Karpas-422 (cell line): ENCODE measurements around the gene MYO7B. TPM values are rescaled to one million over a fixed set of nuclear protein-coding genes. Genes with fewer than 3 reads are reported as not detected.

ENCODE experiments used
- DNase-seq: peaks from one replicate; pipeline ENCODE4 v3.0.0-alpha.2; 2015
- H2AFZ ChIP-seq: fragments of 200-600 bp; sonication (generic); 2 replicates; pipeline ENCODE4 v1.6.1; 2014; ENCODE audit warnings: antibody characterized with exemption, low read length, mixed read lengths
- H3K27ac ChIP-seq: fragments of 200-600 bp; sonication (generic); 2 replicates; pipeline ENCODE4 v1.5.1; 2014; ENCODE audit warnings: mild to moderate bottlenecking, low read length, moderate library complexity
- H3K27me3 ChIP-seq: fragments of 200-600 bp; sonication (generic); 2 replicates; pipeline ENCODE4 v1.6.1; 2014; ENCODE audit warnings: low read length, mixed read lengths
- H3K36me3 ChIP-seq: fragments of 200-600 bp; sonication (generic); 2 replicates; pipeline ENCODE4 v1.6.1; 2014; ENCODE audit warnings: low read length, mixed read lengths; ENCODE audit not compliant: insufficient read depth
- H3K4me1 ChIP-seq: fragments of 200-600 bp; sonication (generic); 2 replicates; pipeline ENCODE4 v1.6.1; 2014; ENCODE audit warnings: mild to moderate bottlenecking, low read length, mixed read lengths
- H3K4me2 ChIP-seq: fragments of 200-600 bp; sonication (generic); 2 replicates; pipeline ENCODE4 v1.6.1; 2014; ENCODE audit warnings: low read length, low read depth, mild to moderate bottlenecking; ENCODE audit not compliant: poor library complexity, severe bottlenecking
- H3K4me3 ChIP-seq: fragments of 200-600 bp; sonication (generic); 2 replicates; pipeline ENCODE4 v1.5.1; 2014; ENCODE audit warnings: mild to moderate bottlenecking, antibody characterized with exemption, low read length, mixed read lengths
- H3K79me2 ChIP-seq: fragments of 200-600 bp; sonication (generic); 2 replicates; pipeline ENCODE4 v1.6.1; 2014; ENCODE audit warnings: mild to moderate bottlenecking, low read length, mixed read lengths
- H3K9ac ChIP-seq: fragments of 200-600 bp; sonication (generic); 2 replicates; pipeline ENCODE4 v1.6.0; 2014; ENCODE audit warnings: low read length
- H3K9me2 ChIP-seq: fragments of 200-600 bp; sonication (generic), shearing (Covaris generic); replicated peaks from 2 replicates; pipeline ENCODE4 v1.6.0; 2014; ENCODE audit warnings: mild to moderate bottlenecking, low read length, moderate library complexity; ENCODE audit not compliant: insufficient read depth
- H3K9me3 ChIP-seq: fragments of 300-700, 200-600 bp; sonication (generic); 2 replicates; pipeline ENCODE4 v1.6.1; 2014; ENCODE audit warnings: low read length, mixed read lengths
- H4K20me1 ChIP-seq: fragments of 200-600 bp; sonication (generic); 2 replicates; pipeline ENCODE4 v1.6.1; 2014; ENCODE audit warnings: mild to moderate bottlenecking, antibody characterized with exemption, low read length, low read depth; ENCODE audit not compliant: insufficient read depth
- total RNA-seq: library from RNA; depleted of rRNA; stranded (reverse); fragments of >200 nt; shearing (Covaris generic); gene quantifications from 2 replicates; pipeline ENCODE4 v1.2.3, GENCODE V29; 2014; ENCODE audit warnings: low replicate concordance

The MYO7B gene
- total RNA-seq, 1 experiment from 2014 or later: 3.0 TPM

DNA sequence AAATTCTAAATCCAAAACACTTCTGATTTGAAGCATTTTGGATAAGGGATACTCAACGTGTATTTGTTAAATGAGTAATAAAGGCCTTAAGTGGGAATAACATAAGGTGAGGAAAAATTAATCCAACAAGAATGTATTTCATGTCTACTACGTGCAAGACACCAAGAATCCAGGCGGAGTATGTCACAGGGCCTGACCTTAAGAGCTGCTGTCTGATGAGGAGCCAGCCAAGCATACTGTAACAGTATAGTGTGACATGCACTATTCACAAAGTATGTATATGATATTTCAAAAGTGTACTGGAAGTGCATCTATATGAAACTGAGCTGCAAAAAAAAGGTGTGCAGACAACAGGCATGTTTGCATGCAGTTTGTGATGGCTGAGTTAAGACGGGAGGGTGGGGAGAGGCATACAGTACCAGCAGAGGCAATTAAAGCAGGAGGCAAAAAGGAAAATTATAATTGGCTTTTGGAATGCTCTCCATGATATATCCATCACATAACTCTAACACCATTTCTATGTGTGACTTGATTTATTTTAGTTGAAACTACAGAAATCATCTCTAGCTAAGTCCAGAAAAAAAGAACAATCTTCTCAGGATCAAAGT lies 27.4 kb upstream of the MYO7B start:
- Histone ChIP-seq H3K9me3 (no peaks in the 10 kb centered on the region), H2AFZ (no peak overlapping the region), H4K20me1 (peaks cover 39% of the 10 kb centered on the region), H3K4me1 (peaks cover 37% of the 10 kb centered on the region), H3K79me2 (peaks cover 93% of the 10 kb centered on the region), H3K4me3 (no peak overlapping the region), H3K27me3 (no peaks in the 10 kb centered on the region), H3K36me3 (peaks cover 31% of the 10 kb centered on the region), H3K9me2 (no peaks in the 10 kb centered on the region), H3K9ac (no peak overlapping the region), H3K4me2 (peak overlapping the region; percentile 27), H3K27ac (no peak overlapping the region)
- no peak for DNase-seq

DNA sequence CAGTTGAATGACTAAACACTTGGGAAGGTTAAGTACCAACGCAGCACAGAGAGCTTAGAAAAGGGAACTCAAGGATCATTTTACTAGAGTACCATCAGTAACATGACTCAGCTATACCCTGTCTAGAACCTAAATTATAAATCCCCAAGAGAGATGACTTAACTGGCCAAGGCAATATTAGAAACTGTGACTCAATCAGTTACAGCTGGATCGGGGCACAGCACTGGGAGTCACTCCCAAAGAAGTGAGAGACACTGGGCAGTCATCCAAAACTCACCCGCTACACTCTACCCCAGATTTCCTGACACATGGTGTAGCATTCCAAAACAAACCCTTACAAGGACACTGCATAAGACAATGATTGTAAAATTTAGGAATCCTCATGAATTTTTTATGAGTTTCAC lies 26.9 kb upstream of the MYO7B start:
- H4K20me1 ChIP-seq: peaks cover 39% of the 10 kb centered on the region
- H3K9ac ChIP-seq: no peak overlapping the region
- H3K4me1 ChIP-seq: peaks cover 39% of the 10 kb centered on the region
- H3K27me3 ChIP-seq: no peaks in the 10 kb centered on the region
- DNase-seq: peak; percentile 83
- no peaks in the 10 kb centered on the region for H3K9me2 ChIP-seq
- H3K4me3 ChIP-seq: no peak overlapping the region
- H3K9me3 ChIP-seq: no peaks in the 10 kb centered on the region
- peaks cover 28% of the 10 kb centered on the region; the same call in 1 of the 2 replicates for H3K36me3 ChIP-seq
- H3K4me2 ChIP-seq: peak overlapping the region; percentile 27
- H2AFZ ChIP-seq: no peak overlapping the region
- peaks cover 95% of the 10 kb centered on the region for H3K79me2 ChIP-seq
- H3K27ac ChIP-seq: no peak overlapping the region

DNA sequence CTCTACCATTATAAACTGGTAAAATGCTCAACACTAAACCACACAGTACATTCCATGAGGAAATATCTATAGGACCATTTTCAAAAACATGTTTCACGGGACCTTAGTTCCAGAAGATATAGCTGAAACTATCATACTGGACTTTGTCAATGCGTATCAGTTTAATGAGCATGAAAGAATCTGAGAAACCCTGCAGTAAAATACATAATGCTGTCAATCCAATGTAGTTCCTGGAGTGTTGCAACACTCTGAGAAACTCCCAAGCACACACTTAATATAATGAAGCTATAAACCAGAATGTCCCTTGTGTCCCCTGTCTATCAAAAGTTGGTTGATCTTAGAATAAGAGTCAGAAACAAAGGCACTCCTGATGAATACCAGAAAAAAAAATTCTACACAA lies 25.4 kb upstream of the MYO7B start:
- Histone ChIP-seq H3K36me3 (peaks cover 16% of the 10 kb centered on the region; the same call in 1 of the 2 replicates), H3K9me3 (no peaks in the 10 kb centered on the region), H4K20me1 (peaks cover 43% of the 10 kb centered on the region), H3K9me2 (no peaks in the 10 kb centered on the region), H3K4me3 (no peak overlapping the region), H3K4me1 (peaks cover 46% of the 10 kb centered on the region), H3K79me2 (peaks cover 96% of the 10 kb centered on the region), H3K9ac (no peak overlapping the region), H3K27ac (no peak overlapping the region), H3K4me2 (no peak overlapping the region), H3K27me3 (no peaks in the 10 kb centered on the region), H2AFZ (no peak overlapping the region)
- no peak for DNase-seq

DNA sequence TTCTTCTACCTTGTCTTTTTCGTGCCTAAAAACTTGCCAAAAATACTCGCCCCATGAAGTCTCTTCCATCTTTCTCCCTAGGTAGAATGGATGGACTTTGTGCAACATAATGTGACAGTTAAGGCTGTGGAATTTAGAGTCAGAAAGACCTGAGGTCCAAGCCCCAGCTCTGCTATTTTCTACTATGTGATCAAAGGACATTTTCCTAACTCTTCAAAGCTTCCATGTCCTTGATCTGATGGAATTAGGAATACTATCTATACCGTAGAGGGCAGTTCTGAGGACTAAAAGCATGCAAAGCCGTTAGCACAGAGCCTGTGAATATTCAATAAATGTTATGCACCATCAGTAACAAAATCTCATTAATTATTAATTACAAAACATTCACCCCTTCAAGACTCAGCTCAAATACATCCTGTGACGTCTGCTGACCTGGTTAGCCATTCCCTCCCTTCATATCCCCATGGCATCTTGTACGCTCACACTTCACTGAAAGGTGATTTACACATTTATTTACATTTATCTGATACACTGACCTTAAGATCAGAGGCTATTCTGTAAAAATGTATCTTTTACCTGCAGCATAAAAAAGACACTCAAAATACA lies 24.3 kb upstream of the MYO7B start:
- H4K20me1 ChIP-seq: peaks cover 53% of the 10 kb centered on the region
- H3K4me3 ChIP-seq: no peak overlapping the region
- H3K9me2 ChIP-seq: no peaks in the 10 kb centered on the region
- no peak overlapping the region for H2AFZ ChIP-seq
- H3K79me2 ChIP-seq: peaks cover 99% of the 10 kb centered on the region
- no peak overlapping the region for H3K4me2 ChIP-seq
- H3K9ac ChIP-seq: no peak overlapping the region
- no peaks in the 10 kb centered on the region for H3K9me3 ChIP-seq
- H3K27me3 ChIP-seq: no peaks in the 10 kb centered on the region
- peaks cover 52% of the 10 kb centered on the region for H3K4me1 ChIP-seq
- H3K27ac ChIP-seq: no peak overlapping the region
- H3K36me3 ChIP-seq: peaks cover 9% of the 10 kb centered on the region; the same call in 1 of the 2 replicates
- DNase-seq: no peak

GRCh38 chr2:127511917-127512316 lies 23.6 kb upstream of the MYO7B start:
- peaks cover 55% of the 10 kb centered on the region for H4K20me1 ChIP-seq
- H3K27ac ChIP-seq: no peak overlapping the region

DNA sequence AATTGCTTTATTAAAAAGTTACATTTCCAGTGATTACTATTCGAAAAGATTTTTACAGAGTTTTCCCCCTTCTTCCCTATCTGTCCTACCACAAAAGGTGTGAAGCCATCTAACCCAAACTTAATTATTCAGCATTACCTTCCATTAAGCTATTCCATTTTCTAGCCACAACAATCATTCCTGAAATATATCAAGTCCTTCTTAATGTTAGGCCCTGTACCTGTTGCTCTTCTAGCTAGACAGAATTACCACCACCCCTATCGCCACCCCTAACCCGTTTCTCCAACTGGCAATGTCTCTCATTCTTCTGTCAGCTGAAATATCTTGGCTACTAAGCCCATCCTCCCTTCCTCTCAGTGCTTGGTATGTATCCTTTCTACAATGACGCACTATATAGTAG lies 23.1 kb upstream of the MYO7B start:
- Histone ChIP-seq H3K9me2 (no peaks in the 10 kb centered on the region), H4K20me1 (peaks cover 60% of the 10 kb centered on the region), H3K27ac (no peak overlapping the region), H3K27me3 (no peaks in the 10 kb centered on the region), H3K9me3 (no peaks in the 10 kb centered on the region), H3K9ac (no peak overlapping the region), H3K79me2 (peaks cover 100% of the 10 kb centered on the region), H2AFZ (no peak overlapping the region), H3K36me3 (peaks cover 7% of the 10 kb centered on the region; the same call in 1 of the 2 replicates), H3K4me3 (no peak overlapping the region), H3K4me1 (peaks cover 44% of the 10 kb centered on the region), H3K4me2 (no peak overlapping the region)
- no peak for DNase-seq

More at GRCh38 chr2:127511917-127512316, 23.6 kb upstream of the MYO7B start:
- H3K4me1 ChIP-seq: peaks cover 48% of the 10 kb centered on the region
- H3K36me3 ChIP-seq: peaks cover 4% of the 10 kb centered on the region; the same call in 1 of the 2 replicates
- no peak overlapping the region for H3K9ac ChIP-seq
- H3K4me3 ChIP-seq: no peak overlapping the region
- H3K27me3 ChIP-seq: no peaks in the 10 kb centered on the region
- no peak overlapping the region for H2AFZ ChIP-seq
- peaks cover 100% of the 10 kb centered on the region for H3K79me2 ChIP-seq
- DNase-seq: no peak
- H3K9me3 ChIP-seq: no peaks in the 10 kb centered on the region
- H3K9me2 ChIP-seq: no peaks in the 10 kb centered on the region
- no peak overlapping the region for H3K4me2 ChIP-seq

- DNase-seq: no peak
- H3K9ac ChIP-seq: no peak overlapping the region
- H3K4me1 ChIP-seq: peaks cover 27% of the 10 kb centered on the region
- peaks cover 100% of the 10 kb centered on the region for H3K79me2 ChIP-seq
- peaks cover 11% of the 10 kb centered on the region; the same call in 1 of the 2 replicates for H3K36me3 ChIP-seq
- H2AFZ ChIP-seq: no peak overlapping the region
- no peaks in the 10 kb centered on the region for H3K27me3 ChIP-seq
- no peak overlapping the region for H3K27ac ChIP-seq
- H3K4me2 ChIP-seq: no peak overlapping the region
- no peaks in the 10 kb centered on the region for H3K9me3 ChIP-seq
- no peak overlapping the region for H3K4me3 ChIP-seq
- H4K20me1 ChIP-seq: peaks cover 48% of the 10 kb centered on the region
- no peaks in the 10 kb centered on the region for H3K9me2 ChIP-seq
Observed at GRCh38 chr2:127514076-127514475, 21.4 kb upstream of the MYO7B start.

DNA sequence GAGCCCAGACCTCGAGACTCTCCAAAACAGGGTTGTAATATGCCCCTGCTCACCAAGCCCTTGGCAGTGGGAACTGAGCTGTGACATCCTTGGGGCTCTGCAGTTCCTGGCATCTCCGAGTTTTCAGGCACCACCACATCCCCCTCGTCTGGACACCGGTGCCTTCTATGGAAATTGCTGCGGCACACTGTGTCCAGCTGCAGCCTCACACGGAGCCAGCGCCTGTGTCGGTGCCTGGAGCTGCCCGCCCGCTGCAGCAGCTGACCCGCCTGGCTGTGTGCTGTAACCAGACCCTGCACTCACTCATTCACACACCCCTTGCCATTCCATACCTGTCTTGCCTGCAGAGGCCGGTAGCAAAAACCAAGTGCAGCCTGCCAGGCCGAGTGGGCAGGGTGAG lies 21.0 kb upstream of the MYO7B start:
- Histone ChIP-seq H3K9ac (no peak overlapping the region), H3K27ac (no peak overlapping the region), H2AFZ (no peak overlapping the region), H3K4me2 (no peak overlapping the region), H3K4me1 (peaks cover 24% of the 10 kb centered on the region), H3K79me2 (peaks cover 99% of the 10 kb centered on the region), H3K9me3 (no peaks in the 10 kb centered on the region), H3K9me2 (no peaks in the 10 kb centered on the region), H3K27me3 (no peaks in the 10 kb centered on the region), H3K4me3 (no peak overlapping the region), H3K36me3 (peaks cover 12% of the 10 kb centered on the region; the same call in 1 of the 2 replicates), H4K20me1 (peaks cover 45% of the 10 kb centered on the region)
- DNase-seq: no peak
